Measurements from ENCODE around the gene TRPV5. TPM values are rescaled to one million over a fixed set of nuclear protein-coding genes. Genes with fewer than 3 reads are reported as not detected.

Gene TRPV5
- total and polyA plus RNA-seq, 2 of the 8 experiments (the other 6 are each of a cell fraction or from before 2014, with no cell fraction given): 0.03 TPM; not detected in 1

- no peaks in the 10 kb centered on the region for H3K36me3 ChIP-seq (ENCODE audit: control insufficient read depth in 2 of 4, insufficient read depth in 4 of 4, low read length in 3 of 4)
- H2BK120ac ChIP-seq (replicated peaks; ENCODE audit: low read depth, low read length): no peak overlapping the region
- H2AK5ac ChIP-seq (ENCODE audit: low read depth, low read length): no peak overlapping the region
- ChIA-PET CTCF (ENCODE audit: partially characterized antibody) (interaction anchor here (0.6 to 8.2 kb wide), 7 partner anchors 12 to 110 kb away, joined by 3 to 69 read pairs (median 4); no protein-coding TSS in a partner anchor), POLR2A (ENCODE audit: partially characterized antibody) (no interaction called here)
- no peak overlapping the region for H4K8ac ChIP-seq (ENCODE audit: extremely low read depth, insufficient read depth, low read length)
- DNase-seq (ENCODE audit: low read depth in 1 of 2, low spot score in 2 of 2): no peak
- TF ChIP-seq BACH1 (IDR thresholded peaks at IDR 0.05; ENCODE audit: low read length) (no peak), SAP30 (IDR thresholded peaks at IDR 0.05; ENCODE audit: insufficient read depth, insufficient replicate concordance, low read length) (no peak), EGR1 (IDR thresholded peaks at IDR 0.05; ENCODE audit: borderline replicate concordance, low read depth, low read length) (no peak), KDM1A (IDR thresholded peaks at IDR 0.05; ENCODE audit: borderline replicate concordance, low read length) (no peak), BRCA1 (IDR thresholded peaks at IDR 0.05; ENCODE audit: low read depth, low read length) (no peak), CHD2 (IDR thresholded peaks at IDR 0.05; ENCODE audit: low read length) (no peak)
- H3K4me2 ChIP-seq (ENCODE audit: insufficient read depth in 1 of 2, low read depth in 2 of 2, low read length in 2 of 2): no peak overlapping the region
- H4K91ac ChIP-seq (replicated peaks; ENCODE audit: insufficient read length, low read length): no peak overlapping the region
- 85% methylated on average over 5 of the region's 5 CpGs; no CpG with 5 or more reads in 1 of the 2 experiments for WGBS, 2 experiments (ENCODE audit: extremely low coverage in 1 of 2, insufficient coverage in 1 of 2, insufficient read length in 1 of 2, insufficient replicate concordance in 2 of 2, low coverage in 1 of 2, low lambda C conversion rate in 2 of 2, missing lambda C conversion rate in 1 of 2)
- H3K79me2 ChIP-seq (ENCODE audit: control insufficient read depth in 1 of 2, insufficient read depth in 2 of 2, low read length in 2 of 2): no peaks in the 10 kb centered on the region
- no peak overlapping the region for H3K14ac ChIP-seq (ENCODE audit: insufficient read length)
- H2BK20ac ChIP-seq (ENCODE audit: low read length): no peak overlapping the region
- H3K27ac ChIP-seq (ENCODE audit: low read depth, low read length): no peak overlapping the region
- no peak overlapping the region for H3K23ac ChIP-seq (ENCODE audit: insufficient read length)
- no peaks in the 10 kb centered on the region for H3K9me3 ChIP-seq (ENCODE audit: insufficient read depth in 2 of 2, low read depth in 1 of 2, low read length in 1 of 2)
- FAIRE-seq: no peak
- no peak overlapping the region for H3K18ac ChIP-seq (ENCODE audit: extremely low read depth, low read length)
- H2BK12ac ChIP-seq (ENCODE audit: low read depth, low read length): no peak overlapping the region
- H3K4ac ChIP-seq (replicated peaks; ENCODE audit: insufficient read length, low read depth, low read length): no peak overlapping the region
- no peak overlapping the region for H3K4me3 ChIP-seq (ENCODE audit: extremely low read depth in 1 of 4, insufficient read depth in 2 of 4, low read depth in 3 of 4, low read length in 4 of 4)
- peaks cover 6% of the 10 kb centered on the region; the same call in 1 of the 2 replicates for H3K23me2 ChIP-seq (ENCODE audit: low read depth, low read length)
- H2BK5ac ChIP-seq (ENCODE audit: low read depth, low read length): no peak overlapping the region
- H2BK15ac ChIP-seq (ENCODE audit: low read length): no peak overlapping the region
- peaks cover 0 to 2% (median 0%) of the 10 kb centered on the region in 4 experiments; a peak in 1 of 7 replicates for H3K4me1 ChIP-seq (replicated peaks in 1 of 4; ENCODE audit: control insufficient read depth in 3 of 4, insufficient read depth in 4 of 4, low read length in 3 of 4)
- no peak overlapping the region for H3K9ac ChIP-seq (replicated peaks in 1 of 4; ENCODE audit: extremely low read depth in 1 of 4, low read depth in 3 of 4, low read length in 3 of 4)
- H3K27me3 ChIP-seq (replicated peaks in 1 of 4; ENCODE audit: control insufficient read depth in 3 of 4, extremely low read depth in 1 of 4, insufficient read depth in 3 of 4, low read length in 3 of 4): no peaks in the 10 kb centered on the region
- H4K20me1 ChIP-seq (replicated peaks in 1 of 2; ENCODE audit: control insufficient read depth in 1 of 2, insufficient read depth in 2 of 2, low read length in 2 of 2): peaks cover 0 to 7% of the 10 kb centered on the region in 2 experiments
- H3K56ac ChIP-seq (replicated peaks; ENCODE audit: insufficient read length, low read depth, low read length): no peak overlapping the region
- H3K79me1 ChIP-seq (ENCODE audit: low read depth, low read length): no peaks in the 10 kb centered on the region
- no peak overlapping the region for H4K5ac ChIP-seq (ENCODE audit: insufficient read length, low read depth, low read length)
- H2AFZ ChIP-seq (ENCODE audit: low read length): no peak overlapping the region
Observed at GRCh38 chr7:142892951-142893350, 40.6 kb downstream of the TRPV5 start.

Data from H1 (cell line).